ENCODE measurements around the gene AGRP. TPM values are rescaled to one million over a fixed set of nuclear protein-coding genes. Genes with fewer than 3 reads are reported as not detected.
A peak's percentile ranks its signal among the peaks of the same experiment; 100 is the strongest.

Gene AGRP
- total RNA-seq, 2 experiments from 2014 or later: not detected

- H3K9me3 Mint-ChIP-seq (ENCODE audit: low read depth): no peaks in the 10 kb centered on the region
- DNase-seq (no peak), ATAC-seq (no peak)
- H3K4me1 Mint-ChIP-seq: peaks cover 13% of the 10 kb centered on the region
- CTCF ChIA-PET: interaction anchor here (1.2 to 8.1 kb wide), 8 partner anchors 12 to 118 kb away, joined by 3 to 70 read pairs (median 4); no protein-coding TSS in a partner anchor
- no peak overlapping the region for H3K4me3 Mint-ChIP-seq
- H3K27me3 Mint-ChIP-seq: no peaks in the 10 kb centered on the region
- H3K36me3 Mint-ChIP-seq: no peaks in the 10 kb centered on the region
- no peak overlapping the region for H3K27ac Mint-ChIP-seq
These were observed 16.8 kb downstream of the AGRP start for GRCh38 chr16:67466581-67466980.

GRCh38 chr16:67464565-67464964 is 18.8 kb downstream of the AGRP start:
- Mint-ChIP-seq H3K27ac (no peak overlapping the region), H3K27me3 (no peaks in the 10 kb centered on the region), H3K4me1 (peaks cover 10% of the 10 kb centered on the region), H3K9me3 (ENCODE audit: low read depth) (no peaks in the 10 kb centered on the region), H3K36me3 (no peaks in the 10 kb centered on the region), H3K4me3 (no peak overlapping the region)
- CTCF ChIA-PET: interaction anchor here (1.1 to 8.1 kb wide), 9 partner anchors 14 to 204 kb away, joined by 3 to 70 read pairs (median 5); partner anchors contain the start of genes ATP6V0D1, KCTD19 and LRRC36
- DNase-seq (no peak), ATAC-seq (no peak)

- H3K27me3 Mint-ChIP-seq: no peaks in the 10 kb centered on the region
- H3K36me3 Mint-ChIP-seq: no peaks in the 10 kb centered on the region
- no peak overlapping the region for H3K4me3 Mint-ChIP-seq
- ATAC-seq (no peak), DNase-seq (no peak)
- CTCF ChIA-PET: interaction anchor here (1.0 to 8.1 kb wide), 5 partner anchors 16 to 203 kb away, joined by 3 to 70 read pairs (median 4); no protein-coding TSS in a partner anchor
- peaks cover 6% of the 10 kb centered on the region for H3K4me1 Mint-ChIP-seq
- H3K27ac Mint-ChIP-seq: no peak overlapping the region
- H3K9me3 Mint-ChIP-seq (ENCODE audit: low read depth): no peaks in the 10 kb centered on the region
These were observed 19.7 kb downstream of the AGRP start for GRCh38 chr16:67463691-67464090.

- H3K4me3 Mint-ChIP-seq: no peak overlapping the region
These were observed 20.3 kb downstream of the AGRP start for GRCh38 chr16:67463059-67463458.

GRCh38 chr16:67462279-67462655 is 21.1 kb downstream of the AGRP start:
- Mint-ChIP-seq H3K27me3 (no peaks in the 10 kb centered on the region), H3K36me3 (no peaks in the 10 kb centered on the region), H3K9me3 (ENCODE audit: low read depth) (no peaks in the 10 kb centered on the region), H3K4me1 (peaks cover 5% of the 10 kb centered on the region), H3K4me3 (no peak overlapping the region), H3K27ac (no peak overlapping the region)
- CTCF ChIA-PET: interaction anchor here (0.6 to 8.1 kb wide), 7 partner anchors 9 to 184 kb away, joined by 3 to 70 read pairs (median 3); no protein-coding TSS in a partner anchor
- no peak for ATAC-seq
- no peak for DNase-seq

More at GRCh38 chr16:67463059-67463458, 20.3 kb downstream of the AGRP start:
- Mint-ChIP-seq H3K4me1 (peaks cover 5% of the 10 kb centered on the region), H3K36me3 (no peaks in the 10 kb centered on the region), H3K27ac (no peak overlapping the region), H3K27me3 (no peaks in the 10 kb centered on the region), H3K9me3 (ENCODE audit: low read depth) (no peaks in the 10 kb centered on the region)
- CTCF ChIA-PET: interaction anchor here (1.0 to 8.1 kb wide), 3 partner anchors 21 to 59 kb away, joined by 3 to 70 read pairs (median 4); no protein-coding TSS in a partner anchor
- DNase-seq (no peak), ATAC-seq (no peak)

- H3K27ac Mint-ChIP-seq: no peak overlapping the region
These were observed 21.6 kb downstream of the AGRP start for GRCh38 chr16:67461600-67462278.

GRCh38 chr16:67460961-67461360 is 22.4 kb downstream of the AGRP start:
- DNase-seq (no peak), ATAC-seq (no peak)
- H3K4me3 Mint-ChIP-seq: no peak overlapping the region
- no peaks in the 10 kb centered on the region for H3K27me3 Mint-ChIP-seq
- H3K9me3 Mint-ChIP-seq (ENCODE audit: low read depth): no peaks in the 10 kb centered on the region
- peaks cover 14% of the 10 kb centered on the region for H3K4me1 Mint-ChIP-seq
- no peak overlapping the region for H3K27ac Mint-ChIP-seq
- CTCF ChIA-PET: interaction anchor here (0.9 to 1.6 kb wide), 4 partner anchors 8 to 200 kb away, joined by 3 to 4 read pairs (median 3); no protein-coding TSS in a partner anchor
- no peaks in the 10 kb centered on the region for H3K36me3 Mint-ChIP-seq

More at GRCh38 chr16:67461600-67462278, 21.6 kb downstream of the AGRP start:
- no peaks in the 10 kb centered on the region for H3K36me3 Mint-ChIP-seq
- H3K4me1 Mint-ChIP-seq: peaks cover 8% of the 10 kb centered on the region
- no peak overlapping the region for H3K4me3 Mint-ChIP-seq
- CTCF ChIA-PET: interaction anchor here (0.6 to 8.1 kb wide), 7 partner anchors 9 to 184 kb away, joined by 3 to 70 read pairs (median 3); no protein-coding TSS in a partner anchor
- H3K9me3 Mint-ChIP-seq (ENCODE audit: low read depth): no peaks in the 10 kb centered on the region
- ATAC-seq (no peak), DNase-seq (no peak)
- H3K27me3 Mint-ChIP-seq: no peaks in the 10 kb centered on the region

GRCh38 chr16:67460168-67460567 is 23.2 kb downstream of the AGRP start:
- Mint-ChIP-seq H3K36me3 (no peaks in the 10 kb centered on the region), H3K4me3 (no peak overlapping the region), H3K9me3 (ENCODE audit: low read depth) (no peaks in the 10 kb centered on the region), H3K27ac (no peak overlapping the region), H3K4me1 (peaks cover 13% of the 10 kb centered on the region), H3K27me3 (no peaks in the 10 kb centered on the region)
- CTCF ChIA-PET: interaction anchor here (0.6 to 1.6 kb wide), 3 partner anchors 32 to 439 kb away, joined by 3 to 4 read pairs (median 3); no protein-coding TSS in a partner anchor
- DNase-seq (no peak), ATAC-seq (no peak)

GRCh38 chr16:67459861-67460150 is 23.5 kb downstream of the AGRP start:
- no peak for ATAC-seq
- DNase-seq: no peak
- peaks cover 13% of the 10 kb centered on the region for H3K4me1 Mint-ChIP-seq
- CTCF ChIA-PET: interaction anchor here (1.6 kb wide), 1 partner anchor 199 kb away, joined by 4 read pairs; no protein-coding TSS in a partner anchor
- no peaks in the 10 kb centered on the region for H3K36me3 Mint-ChIP-seq
- H3K27me3 Mint-ChIP-seq: no peaks in the 10 kb centered on the region
- no peak overlapping the region for H3K4me3 Mint-ChIP-seq
- H3K27ac Mint-ChIP-seq: no peak overlapping the region
- H3K9me3 Mint-ChIP-seq (ENCODE audit: low read depth): no peaks in the 10 kb centered on the region

GRCh38 chr16:67459066-67459860 is 24.1 kb downstream of the AGRP start:
- H3K9me3 Mint-ChIP-seq (ENCODE audit: low read depth): no peaks in the 10 kb centered on the region
- no peak for ATAC-seq
- no peaks in the 10 kb centered on the region for H3K27me3 Mint-ChIP-seq
- peak overlapping the region; percentile 2 for H3K27ac Mint-ChIP-seq
- H3K36me3 Mint-ChIP-seq: no peaks in the 10 kb centered on the region
- peaks cover 13% of the 10 kb centered on the region for H3K4me1 Mint-ChIP-seq
- no peak for DNase-seq
- H3K4me3 Mint-ChIP-seq: no peak overlapping the region
- CTCF ChIA-PET: no interaction called here

GRCh38 chr16:67458121-67458641 is 25.2 kb downstream of the AGRP start:
- Mint-ChIP-seq H3K4me1 (peaks cover 14% of the 10 kb centered on the region), H3K4me3 (no peak overlapping the region), H3K36me3 (no peaks in the 10 kb centered on the region), H3K9me3 (ENCODE audit: low read depth) (no peaks in the 10 kb centered on the region), H3K27ac (no peak overlapping the region), H3K27me3 (no peaks in the 10 kb centered on the region)
- DNase-seq: no peak
- ATAC-seq: no peak
- CTCF ChIA-PET: no interaction called here

GRCh38 chr16:67457611-67458010 is 25.7 kb downstream of the AGRP start:
- H3K9me3 Mint-ChIP-seq (ENCODE audit: low read depth): no peaks in the 10 kb centered on the region
- ATAC-seq (no peak), DNase-seq (no peak)
- H3K4me1 Mint-ChIP-seq: peaks cover 14% of the 10 kb centered on the region
- no peaks in the 10 kb centered on the region for H3K27me3 Mint-ChIP-seq
- H3K4me3 Mint-ChIP-seq: no peak overlapping the region
- H3K27ac Mint-ChIP-seq: no peak overlapping the region
- H3K36me3 Mint-ChIP-seq: no peaks in the 10 kb centered on the region
- CTCF ChIA-PET: interaction anchor here (1.6 kb wide), 1 partner anchor 13 kb away, joined by 3 read pairs; no protein-coding TSS in a partner anchor

GRCh38 chr16:67456391-67457081 is 26.8 kb downstream of the AGRP start:
- H3K36me3 Mint-ChIP-seq: no peaks in the 10 kb centered on the region
- no peak overlapping the region for H3K27ac Mint-ChIP-seq
- CTCF ChIA-PET: interaction anchor here (1.0 to 2.1 kb wide), 6 partner anchors 9 to 64 kb away, joined by 3 to 11 read pairs (median 3); partner anchors contain the start of gene ZDHHC1
- no peak for DNase-seq
- ATAC-seq: no peak
- no peaks in the 10 kb centered on the region for H3K27me3 Mint-ChIP-seq
- H3K4me3 Mint-ChIP-seq: no peak overlapping the region
- no peaks in the 10 kb centered on the region for H3K9me3 Mint-ChIP-seq (ENCODE audit: low read depth)
- H3K4me1 Mint-ChIP-seq: peaks cover 14% of the 10 kb centered on the region
